Tibial nerve (tissue), 4 donors: ENCODE results near the gene CCNE1. TPM values are rescaled to one million over a fixed set of nuclear protein-coding genes. Genes with fewer than 3 reads are reported as not detected.
"Not testable (repeated sequence)": the region's sequence is repeated elsewhere in the genome, so short reads cannot be mapped to it uniquely, and the experiment has no call there.

ENCODE experiments used
- DNase-seq, 2 donors: peaks; one replicate each; pipeline ENCODE4 v3.0.0-alpha.2; 2019; ENCODE audit warnings: low spot score in 2 of 2
- H3K27ac ChIP-seq, 4 donors: fragments of 200-600 bp; sonication (generic) in 3 of 4; one replicate each; pipeline ENCODE4 v1.5.1; 2017 to 2019; ENCODE audit warnings: mild to moderate bottlenecking in 1 of 4
- H3K27me3 ChIP-seq, 2 donors: fragments of 200-600 bp; sonication (generic) in 1 of 2; one replicate each; pipeline versions ENCODE4 v1.5.1 to v1.6.0; 2017 to 2019
- H3K36me3 ChIP-seq, 3 donors: fragments of 200-600 bp; sonication (generic); one replicate each; pipeline ENCODE4 v1.5.1; 2018 to 2019
- H3K4me1 ChIP-seq, 4 donors: fragments of 200-600 bp; sonication (generic) in 3 of 4; one replicate each; pipeline ENCODE4 v1.5.1; 2017 to 2019
- H3K4me3 ChIP-seq, 4 donors: fragments of 200-600 bp; sonication (generic) in 3 of 4; one replicate each; pipeline ENCODE4 v1.5.1; 2017 to 2019; ENCODE audit warnings: mild to moderate bottlenecking in 1 of 4, moderate library complexity in 1 of 4
- H3K9me3 ChIP-seq, 4 donors: fragments of 200-600 bp; sonication (generic) in 3 of 4; one replicate each; pipeline ENCODE4 v1.5.1; 2017 to 2019
- CTCF ChIP-seq, 5 experiments: fragments of 200-600 bp in 3 of 5; fragments of 450-650 bp in 2 of 5; sonication (generic) in 3 of 5; IDR thresholded peaks; one replicate each; pipeline ENCODE4 v1.5.1; 2016 to 2019; ENCODE audit warnings: antibody characterized with exemption in 5 of 5, mild to moderate bottlenecking in 3 of 5, moderate library complexity in 2 of 5
- EP300 ChIP-seq, 2 donors: sonication (generic); formaldehyde crosslinking; IDR thresholded peaks; one replicate each; pipeline ENCODE4 v1.6.1; 2017; ENCODE audit warnings: antibody characterized with exemption in 2 of 2, mild to moderate bottlenecking in 1 of 2
- POLR2A ChIP-seq, 2 donors: fragments of 450-650 bp; IDR thresholded peaks; one replicate each; pipeline ENCODE4 v1.6.1; 2017; ENCODE audit warnings: antibody characterized with exemption in 2 of 2, mild to moderate bottlenecking in 2 of 2, moderate library complexity in 2 of 2
- WGBS, 2 donors: methylation state at CpG; one replicate each; pipeline ENCODE4 v1.1.5; 2018; 5-methylcytosine and 5-hydroxymethylcytosine counted together
- total RNA-seq, 4 donors: library from RNA; depleted of rRNA; stranded (reverse); fragments of >200 nt; gene quantifications; one replicate each; pipeline ENCODE4 v1.1.0, GENCODE V29; 2016

The CCNE1 gene
- total RNA-seq, 4 donors from 2014 or later, result 0.60 to 4.9 (median 3.8) TPM

- Histone ChIP-seq H3K9me3 (no peaks in the 10 kb centered on the region), H3K27me3 (no peaks in the 10 kb centered on the region), H3K4me3 (no peak overlapping the region), H3K27ac (no peak overlapping the region), H3K4me1 (no peaks in the 10 kb centered on the region), H3K36me3 (no peaks in the 10 kb centered on the region)
- 76 to 81% methylated on average over 16 of the region's 16 CpGs for WGBS, 2 donors
- no peak for DNase-seq
- TF ChIP-seq EP300 (IDR thresholded peaks at IDR 0.05) (no peak), CTCF (IDR thresholded peaks at IDR 0.05) (no peak)
These were observed 16.2 kb upstream of the CCNE1 start for GRCh38 chr19:29795461-29796172.

GRCh38 chr19:29796173-29796573, 15.6 kb upstream of the CCNE1 start:
- Histone ChIP-seq H3K4me1 (no peaks in the 10 kb centered on the region), H3K36me3 (no peaks in the 10 kb centered on the region), H3K4me3 (no peak overlapping the region), H3K27me3 (no peaks in the 10 kb centered on the region), H3K27ac (no peak overlapping the region), H3K9me3 (no peaks in the 10 kb centered on the region)
- DNase-seq, result no peak
- no peak for TF ChIP-seq POLR2A (IDR thresholded peaks at IDR 0.05)
- no peak for TF ChIP-seq CTCF (IDR thresholded peaks at IDR 0.05)
- TF ChIP-seq EP300 (IDR thresholded peaks at IDR 0.05), result no peak
- 62 to 63% methylated on average over 9 of the region's 9 CpGs for WGBS, 2 donors

GRCh38 chr19:29798774-29799497, 12.9 kb upstream of the CCNE1 start:
- Histone ChIP-seq H3K27me3 (no peaks in the 10 kb centered on the region), H3K4me1 (no peaks in the 10 kb centered on the region), H3K4me3 (no peak overlapping the region), H3K9me3 (no peaks in the 10 kb centered on the region), H3K27ac (no peak overlapping the region), H3K36me3 (no peaks in the 10 kb centered on the region)
- 49 to 51% methylated on average over 9 of the region's 9 CpGs for WGBS, 2 donors
- TF ChIP-seq EP300 (IDR thresholded peaks at IDR 0.05) (no peak), CTCF (IDR thresholded peaks at IDR 0.05) (no peak), POLR2A (IDR thresholded peaks at IDR 0.05) (no peak)
- no peak for DNase-seq

GRCh38 chr19:29800100-29800825, 11.5 kb upstream of the CCNE1 start:
- H3K27ac ChIP-seq, result no peak overlapping the region
- no peaks in the 10 kb centered on the region for H3K27me3 ChIP-seq
- H3K36me3 ChIP-seq, result no peaks in the 10 kb centered on the region
- DNase-seq, result no peak
- H3K4me1 ChIP-seq, result peaks cover 0 to 6% (median 0%) of the 10 kb centered on the region in 4 donors
- H3K9me3 ChIP-seq, result no peaks in the 10 kb centered on the region
- 71 to 72% methylated on average over 12 of the region's 12 CpGs for WGBS, 2 donors
- TF ChIP-seq CTCF (IDR thresholded peaks at IDR 0.05) (no peak), POLR2A (IDR thresholded peaks at IDR 0.05) (no peak), EP300 (IDR thresholded peaks at IDR 0.05) (no peak)
- H3K4me3 ChIP-seq, result no peak overlapping the region

GRCh38 chr19:29803951-29804350, 7.8 kb upstream of the CCNE1 start:
- H3K27me3 ChIP-seq, H3K4me3 ChIP-seq, H3K9me3 ChIP-seq, DNase-seq, H3K27ac ChIP-seq, H3K36me3 ChIP-seq: not testable (repeated sequence)
- WGBS, 2 donors, result 76 to 84% methylated on average over 13 of the region's 13 CpGs
- H3K4me1 ChIP-seq, result peaks cover 0 to 17% (median 0%) of the 10 kb centered on the region in 4 donors
